ENCODE measurements around the gene B4GALT6. TPM values are rescaled to one million over a fixed set of nuclear protein-coding genes. Genes with fewer than 3 reads are reported as not detected.

The B4GALT6 gene
- total RNA-seq, 4 donors from 2014 or later = 3.0 to 6.5 (median 4.9) TPM

- TF ChIP-seq CTCF (IDR thresholded peaks at IDR 0.05) = no peak
- DNase-seq (ENCODE audit: low spot score) (no peak), ATAC-seq (ENCODE audit: low FRiP score) (no peak)
Observed at GRCh38 chr18:31680433-31680811, 4.0 kb downstream of the B4GALT6 start.

- no peak for TF ChIP-seq CTCF (IDR thresholded peaks at IDR 0.05)
- ATAC-seq (ENCODE audit: low FRiP score) (no peak), DNase-seq (ENCODE audit: low spot score) (no peak)
Observed at GRCh38 chr18:31679791-31680432, 4.5 kb downstream of the B4GALT6 start.

DNA sequence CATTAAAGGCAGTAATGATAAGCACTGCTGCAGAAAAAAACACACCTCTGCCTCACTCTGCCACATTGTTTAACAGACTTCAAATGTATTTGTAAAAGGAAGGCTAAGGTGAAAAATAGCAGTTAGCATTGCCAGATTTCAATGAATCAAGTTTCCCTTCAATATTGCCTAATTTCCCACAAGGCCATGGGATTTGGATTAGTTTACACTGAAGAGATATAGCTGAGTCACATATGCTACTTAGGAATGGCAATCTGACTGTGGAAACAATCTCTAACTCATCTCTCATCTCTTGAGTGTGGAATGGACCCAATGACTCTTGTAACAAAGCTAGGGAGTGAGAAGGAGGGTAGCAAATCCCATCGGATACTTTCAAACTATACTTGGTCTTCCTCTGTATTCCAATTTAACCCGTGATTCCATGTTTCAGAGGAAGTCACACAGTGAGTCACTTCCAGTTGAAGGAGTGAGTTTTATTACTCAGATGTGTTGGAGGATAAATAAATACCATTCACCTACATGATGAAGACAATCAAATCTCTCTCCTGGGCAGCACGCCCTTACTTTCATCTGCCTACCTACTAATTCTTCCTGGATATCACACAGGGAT is 5.1 kb downstream of the B4GALT6 start:
- no peak for TF ChIP-seq CTCF (IDR thresholded peaks at IDR 0.05)
- DNase-seq (ENCODE audit: low spot score) = no peak

DNA sequence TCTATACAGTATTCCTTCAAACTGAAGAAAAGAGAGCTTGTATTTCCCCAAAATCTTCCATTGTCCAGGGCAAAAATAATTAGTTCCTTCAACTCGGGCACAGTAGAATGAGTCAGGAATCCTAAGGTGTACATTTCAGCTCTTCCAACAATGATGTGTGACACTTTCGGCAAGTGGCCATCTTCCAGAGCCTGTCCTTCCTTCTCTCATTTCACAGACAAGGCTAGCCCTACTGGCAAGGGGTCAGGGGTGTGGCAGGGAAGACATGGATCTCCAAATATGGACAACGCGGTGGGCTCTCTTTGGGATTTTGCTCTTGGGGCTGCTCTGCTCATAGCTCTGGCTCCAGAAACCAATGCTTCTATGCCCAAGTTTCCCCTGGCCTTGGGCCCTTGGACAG is 6.0 kb downstream of the B4GALT6 start:
- no peak for ATAC-seq (ENCODE audit: low FRiP score)
- no peak for DNase-seq (ENCODE audit: low spot score)
- TF ChIP-seq CTCF (IDR thresholded peaks at IDR 0.05) = no peak

More for the DNA sequence above, 5.1 kb downstream of the B4GALT6 start:
- ATAC-seq (ENCODE audit: low FRiP score) = peak; percentile 80

DNA sequence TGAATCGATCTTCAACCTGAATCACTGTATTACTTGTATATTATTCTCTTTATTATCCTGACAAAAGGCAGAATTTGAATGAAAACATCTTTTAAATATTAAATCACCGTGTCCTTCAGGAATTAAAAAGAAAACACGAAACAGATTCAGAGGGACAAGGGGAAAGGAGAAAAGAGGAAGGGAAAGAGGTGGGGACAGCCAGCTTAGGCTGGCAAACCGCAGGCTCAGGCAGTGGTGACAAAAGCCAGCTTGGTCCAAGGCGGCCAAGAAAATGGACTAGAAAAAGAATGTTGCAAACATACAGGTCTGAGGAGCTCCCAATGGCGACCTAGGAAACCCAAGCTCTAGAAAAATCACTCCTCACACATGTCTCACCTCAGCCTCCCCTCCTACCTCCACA is 6.8 kb downstream of the B4GALT6 start:
- DNase-seq (ENCODE audit: low spot score) (no peak), ATAC-seq (ENCODE audit: low FRiP score) (no peak)
- TF ChIP-seq CTCF (IDR thresholded peaks at IDR 0.05) = no peak

DNA sequence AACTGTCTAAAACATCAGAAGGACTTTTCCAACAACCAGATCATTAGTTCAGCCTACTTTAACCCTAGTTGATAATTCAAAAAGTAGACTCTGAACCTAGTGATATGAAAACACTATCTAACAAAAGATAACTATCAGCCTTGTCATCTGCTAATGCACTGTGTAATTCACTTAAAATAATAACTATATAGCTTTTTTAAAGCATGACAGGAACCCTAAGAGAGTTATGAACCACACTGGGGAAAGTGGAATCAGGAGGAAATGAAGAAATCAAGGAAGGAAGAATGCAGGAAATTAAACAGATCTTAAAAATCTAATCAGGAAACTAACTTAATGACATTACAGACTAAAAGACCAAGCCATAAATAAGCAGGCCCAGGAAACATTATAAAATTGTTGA is 9.0 kb downstream of the B4GALT6 start:
- TF ChIP-seq CTCF (IDR thresholded peaks at IDR 0.05) = no peak
- no peak for ATAC-seq (ENCODE audit: low FRiP score)
- no peak for DNase-seq (ENCODE audit: low spot score)

GRCh38 chr18:31672628-31673135 is 11.7 kb downstream of the B4GALT6 start:
- ATAC-seq (ENCODE audit: low FRiP score) (peak; percentile 41), DNase-seq (ENCODE audit: low spot score) (no peak)
- TF ChIP-seq CTCF (IDR thresholded peaks at IDR 0.05) = no peak
